GM23338 (cell line): ENCODE data around the gene LRMDA. TPM values are rescaled to one million over a fixed set of nuclear protein-coding genes. Genes with fewer than 3 reads are reported as not detected.

Experiments
- ATAC-seq: fragments of 200-7000 bp; cut with Tn5 transposase; 3 replicates; pipeline ENCODE4 v1.9.1; 2020
- DNase-seq: peaks from one replicate; pipeline ENCODE4 v3.0.0-alpha.2; 2015; ENCODE audit warnings: low spot score
- H2AFZ ChIP-seq: fragments of 200-600 bp; sonication (generic); 2 replicates; pipeline ENCODE4 v1.8.0; 2016; ENCODE audit warnings: antibody characterized with exemption, mild to moderate bottlenecking, moderate library complexity
- H3F3A ChIP-seq: fragments of 200-600 bp; sonication (generic); replicated peaks from 2 replicates; pipeline ENCODE4 v1.8.0; 2017; ENCODE audit warnings: antibody characterized with exemption, mixed run types, low read depth
- H3K27ac ChIP-seq: fragments of 200-600 bp; sonication (generic); 2 replicates; pipeline ENCODE4 v1.6.1; 2016; ENCODE audit warnings: low read depth
- H3K27me3 ChIP-seq: fragments of 200-600 bp; sonication (generic); 2 replicates; pipeline ENCODE4 v1.8.0; 2016; ENCODE audit warnings: mild to moderate bottlenecking, mixed run types, moderate library complexity; ENCODE audit not compliant: insufficient read depth
- H3K36me3 ChIP-seq: fragments of 200-600 bp; sonication (generic); 2 replicates; pipeline ENCODE4 v1.8.0; 2016; ENCODE audit warnings: mild to moderate bottlenecking; ENCODE audit not compliant: insufficient read depth
- H3K4me1 ChIP-seq: fragments of 200-600 bp; sonication (generic); 2 replicates; pipeline ENCODE4 v1.8.0; 2016; ENCODE audit warnings: mild to moderate bottlenecking, moderate library complexity; ENCODE audit not compliant: insufficient read depth
- H3K4me2 ChIP-seq: fragments of 200-600 bp; sonication (generic); 2 replicates; pipeline ENCODE4 v1.7.1; 2017; ENCODE audit warnings: mixed run types
- H3K4me3 ChIP-seq: fragments of 200-600 bp; sonication (generic); 2 replicates; pipeline ENCODE4 v1.6.1; 2016; ENCODE audit warnings: mixed run types
- H3K79me2 ChIP-seq: fragments of 200-600 bp; sonication (generic); replicated peaks from 2 replicates; pipeline ENCODE4 v1.8.0; 2017; ENCODE audit warnings: mild to moderate bottlenecking; ENCODE audit not compliant: insufficient read depth
- H3K9me2 ChIP-seq: fragments of 200-600 bp; sonication (generic); 2 replicates; pipeline ENCODE4 v1.8.0; 2017; ENCODE audit not compliant: insufficient read depth
- H4K20me1 ChIP-seq: fragments of 200-600 bp; sonication (generic); replicated peaks from 2 replicates; pipeline ENCODE4 v1.8.0; 2017; ENCODE audit warnings: mild to moderate bottlenecking; ENCODE audit not compliant: insufficient read depth
- H3K27ac Mint-ChIP-seq: 2 replicates; pipeline ENCODE4 v1.8.0; 2020; ENCODE audit warnings: inconsistent platforms, mild to moderate bottlenecking, moderate library complexity, mixed read lengths
- H3K27me3 Mint-ChIP-seq: 3 replicates; pipeline ENCODE4 v1.8.0; 2022; ENCODE audit warnings: low read depth, mild to moderate bottlenecking, moderate library complexity, mixed read lengths, inconsistent platforms; ENCODE audit not compliant: insufficient read depth, poor library complexity
- H3K36me3 Mint-ChIP-seq: 3 replicates; pipeline ENCODE4 v1.8.0; 2021; ENCODE audit warnings: low read depth, mild to moderate bottlenecking, inconsistent platforms, moderate library complexity, mixed read lengths
- H3K4me1 Mint-ChIP-seq: 3 replicates; pipeline ENCODE4 v1.8.0; 2020; ENCODE audit warnings: mild to moderate bottlenecking, inconsistent platforms, mixed read lengths
- H3K4me3 Mint-ChIP-seq: 3 replicates; pipeline ENCODE4 v1.8.0; 2021; ENCODE audit warnings: moderate library complexity, mild to moderate bottlenecking, inconsistent platforms, mixed read lengths
- H3K9me3 Mint-ChIP-seq: 3 replicates; pipeline ENCODE4 v1.8.0; 2020; ENCODE audit warnings: moderate library complexity, mild to moderate bottlenecking, inconsistent platforms, mixed read lengths
- CREB1 ChIP-seq: fragments of 250-450 bp; sonication (Bioruptor Pico); IDR thresholded peaks from 2 replicates; pipeline ENCODE4 v1.5.0; 2020; ENCODE audit warnings: low read depth, mild to moderate bottlenecking, moderate library complexity
- CTCF ChIP-seq, 2 experiments: fragments of 200-600 bp in 1 of 2; sonication (generic) in 1 of 2; conservative IDR thresholded peaks; 2 replicates each; pipeline versions ENCODE4 v1.5.1 to v1.6.1; 2016 to 2017; ENCODE audit warnings: antibody characterized with exemption in 2 of 2, low read depth in 2 of 2, mild to moderate bottlenecking in 2 of 2, moderate library complexity in 1 of 2
- JUNB ChIP-seq: IDR thresholded peaks from one replicate; pipeline ENCODE4 v1.6.1; 2016; ENCODE audit warnings: antibody characterized with exemption; ENCODE audit not compliant: unreplicated experiment
- POLR2AphosphoS5 ChIP-seq: IDR thresholded peaks from 2 replicates; pipeline ENCODE4 v1.6.1; 2016; ENCODE audit warnings: antibody characterized with exemption, low read depth
- REST ChIP-seq: IDR thresholded peaks from one replicate; pipeline ENCODE4 v1.6.1; 2018; ENCODE audit warnings: antibody characterized with exemption; ENCODE audit not compliant: unreplicated experiment
- STAT1 ChIP-seq: IDR thresholded peaks from one replicate; pipeline ENCODE4 v1.6.1; 2016; ENCODE audit warnings: antibody characterized with exemption; ENCODE audit not compliant: unreplicated experiment
- ZNF331 ChIP-seq: fragments of 250-450 bp; sonication (Bioruptor Pico); IDR thresholded peaks from 2 replicates; pipeline ENCODE4 v1.5.0; 2020; ENCODE audit warnings: low read depth, mild to moderate bottlenecking, moderate library complexity
- ZNF462 ChIP-seq: fragments of 250-450 bp; sonication (Bioruptor Pico); IDR thresholded peaks from 2 replicates; pipeline ENCODE4 v1.5.0; 2020; ENCODE audit warnings: mild to moderate bottlenecking, moderate library complexity
- polyA plus RNA-seq: library from polyadenylated mRNA; unstranded; fragments of >200 nt; fragmentation: Nextera tagmentation; extraction: Ambion mirVana; gene quantifications from 2 replicates; pipeline ENCODE4 v1.2.1, GENCODE V29; 2016
- total RNA-seq: library from RNA; depleted of rRNA; stranded (reverse); fragments of >200 nt; shearing (Covaris generic); gene quantifications from 2 replicates; pipeline ENCODE4 v1.2.3, GENCODE V29; 2014

Gene LRMDA
- total and polyA plus RNA-seq, 2 experiments from 2014 or later, result 0.90 to 1.8 TPM

GRCh38 chr10:76007667-76008181 lies 576.3 kb downstream of the LRMDA start:
- Histone ChIP-seq H3K9me2 (no peaks in the 10 kb centered on the region), H3F3A (no peaks in the 10 kb centered on the region), H3K79me2 (no peaks in the 10 kb centered on the region), H2AFZ (no peak overlapping the region), H3K4me1 (peaks cover 20% of the 10 kb centered on the region), H3K27me3 (no peaks in the 10 kb centered on the region), H3K36me3 (no peaks in the 10 kb centered on the region), H3K27ac (no peak overlapping the region), H3K4me3 (no peak overlapping the region), H3K4me2 (no peak overlapping the region), H4K20me1 (no peaks in the 10 kb centered on the region)
- no peak overlapping the region for H3K27ac Mint-ChIP-seq
- H3K9me3 Mint-ChIP-seq, result no peaks in the 10 kb centered on the region
- H3K36me3 Mint-ChIP-seq, result no peaks in the 10 kb centered on the region
- H3K4me3 Mint-ChIP-seq, result no peak overlapping the region
- peaks cover 11% of the 10 kb centered on the region for H3K27me3 Mint-ChIP-seq
- ATAC-seq (no peak), DNase-seq (no peak)
- TF ChIP-seq STAT1 (no peak), JUNB (no peak), CTCF (conservative IDR thresholded peaks at IDR 0.05; ENCODE audit: low read depth in 2 of 2) (no peak), ZNF462 (no peak), POLR2AphosphoS5 (no peak), ZNF331 (CRISPR knock-in tag) (no peak), CREB1 (no peak), REST (no peak)
- H3K4me1 Mint-ChIP-seq, result peaks cover 43% of the 10 kb centered on the region
